GM13976 (cell line): ENCODE results near the gene RSL1D1.
"Not testable (repeated sequence)": the region's sequence is repeated elsewhere in the genome, so short reads cannot be mapped to it uniquely, and the experiment has no call there.

Experiments used
- DNase-seq: peaks from one replicate; pipeline ENCODE4 v3.0.0; 2012; ENCODE audit warnings: low spot score
- in situ Hi-C: fragments of 300-500 bp; cut with MboI; formaldehyde crosslinking; loops from one replicate; pipeline ENCODE4 v1.12.0; 2022; ENCODE audit warnings: low sequenced_read_pairs, mixed read lengths, inconsistent platforms; ENCODE audit not compliant: unreplicated experiment
- TF ChIP-seq, protein P1 (sequence below): IDR thresholded peaks from 2 replicates; pipeline ENCODE4 v1.5.1; 2012; ENCODE audit warnings: borderline replicate concordance, mild to moderate bottlenecking; ENCODE audit not compliant: insufficient read depth; ENCODE audit errors: extremely low read depth, missing control alignments, control extremely low read depth

Gene RSL1D1

DNA sequence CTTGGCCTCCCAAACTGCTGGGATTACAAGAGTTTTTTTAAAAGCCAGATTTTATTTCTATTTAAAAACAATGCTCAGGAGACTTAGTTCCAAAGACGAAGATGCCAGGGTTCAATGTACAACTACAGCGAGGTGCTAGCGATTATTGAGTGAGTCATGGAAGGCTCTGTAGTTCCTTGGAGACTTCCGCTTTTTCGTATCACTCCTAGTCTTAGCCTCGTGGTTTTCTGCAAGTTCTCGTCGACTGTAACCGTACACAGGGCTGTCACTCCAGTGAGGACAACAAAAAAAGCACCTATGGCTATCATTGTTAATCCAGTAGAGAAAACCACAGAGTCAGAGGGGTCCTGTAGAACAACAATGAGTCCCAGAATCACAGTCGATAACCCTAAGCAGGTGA, 31.5 kb downstream of the RSL1D1 start:
- in situ Hi-C loops, result loop anchor here (10.0 to 25.0 kb wide), 2 partner anchors 275 to 857 kb away; no protein-coding TSS in a partner anchor
- DNase-seq, result no peak
- TF ChIP-seq, protein P1, sequence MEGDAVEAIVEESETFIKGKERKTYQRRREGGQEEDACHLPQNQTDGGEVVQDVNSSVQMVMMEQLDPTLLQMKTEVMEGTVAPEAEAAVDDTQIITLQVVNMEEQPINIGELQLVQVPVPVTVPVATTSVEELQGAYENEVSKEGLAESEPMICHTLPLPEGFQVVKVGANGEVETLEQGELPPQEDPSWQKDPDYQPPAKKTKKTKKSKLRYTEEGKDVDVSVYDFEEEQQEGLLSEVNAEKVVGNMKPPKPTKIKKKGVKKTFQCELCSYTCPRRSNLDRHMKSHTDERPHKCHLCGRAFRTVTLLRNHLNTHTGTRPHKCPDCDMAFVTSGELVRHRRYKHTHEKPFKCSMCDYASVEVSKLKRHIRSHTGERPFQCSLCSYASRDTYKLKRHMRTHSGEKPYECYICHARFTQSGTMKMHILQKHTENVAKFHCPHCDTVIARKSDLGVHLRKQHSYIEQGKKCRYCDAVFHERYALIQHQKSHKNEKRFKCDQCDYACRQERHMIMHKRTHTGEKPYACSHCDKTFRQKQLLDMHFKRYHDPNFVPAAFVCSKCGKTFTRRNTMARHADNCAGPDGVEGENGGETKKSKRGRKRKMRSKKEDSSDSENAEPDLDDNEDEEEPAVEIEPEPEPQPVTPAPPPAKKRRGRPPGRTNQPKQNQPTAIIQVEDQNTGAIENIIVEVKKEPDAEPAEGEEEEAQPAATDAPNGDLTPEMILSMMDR, result no peak

DNA sequence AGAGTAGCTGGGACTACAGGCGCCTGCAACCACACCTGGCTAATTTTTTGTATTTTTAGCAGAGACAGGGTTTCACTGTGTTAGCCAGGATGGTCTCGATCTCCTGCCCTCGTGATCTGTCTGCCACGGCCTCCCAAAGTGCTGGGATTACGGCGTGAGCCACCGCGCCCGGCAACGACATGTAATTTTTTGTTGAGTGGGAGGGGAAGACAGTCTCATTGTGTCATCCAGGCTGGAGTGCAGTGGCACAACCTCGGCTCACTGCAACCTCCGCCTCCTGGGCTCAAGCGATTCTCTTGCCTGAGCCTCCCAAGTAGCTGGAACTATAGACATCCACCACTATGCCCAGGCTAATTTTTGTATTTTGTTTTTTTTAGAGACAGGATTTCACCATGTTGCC, 32.4 kb downstream of the RSL1D1 start:
- in situ Hi-C loops, result loop anchor here (10.0 to 25.0 kb wide), 2 partner anchors 274 to 857 kb away; no protein-coding TSS in a partner anchor
- DNase-seq, result not testable (repeated sequence)

DNA sequence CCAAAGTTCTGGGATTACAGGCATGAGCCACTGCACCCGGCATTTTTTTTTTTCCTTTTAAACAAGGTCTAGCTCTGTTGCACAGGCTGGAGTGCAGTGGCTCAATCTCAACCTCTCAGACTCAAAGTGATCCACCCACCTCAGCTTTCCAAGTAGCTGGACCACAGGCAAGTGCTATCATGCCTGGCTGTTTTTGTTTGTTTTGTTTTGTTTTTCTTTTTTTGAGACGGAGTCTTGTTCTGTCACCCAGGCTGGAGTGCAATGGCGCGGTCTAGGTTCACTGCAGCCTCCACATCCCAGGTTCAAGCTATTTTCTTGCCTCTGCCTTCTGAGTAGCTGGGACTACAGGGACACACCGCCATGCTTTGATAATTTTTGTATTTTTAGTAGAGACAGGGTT, 35.2 kb downstream of the RSL1D1 start:
- in situ Hi-C loops, result loop anchor here (10.0 to 25.0 kb wide), 2 partner anchors 271 to 854 kb away; no protein-coding TSS in a partner anchor
- no peak for DNase-seq
- TF ChIP-seq, protein P1, result no peak

DNA sequence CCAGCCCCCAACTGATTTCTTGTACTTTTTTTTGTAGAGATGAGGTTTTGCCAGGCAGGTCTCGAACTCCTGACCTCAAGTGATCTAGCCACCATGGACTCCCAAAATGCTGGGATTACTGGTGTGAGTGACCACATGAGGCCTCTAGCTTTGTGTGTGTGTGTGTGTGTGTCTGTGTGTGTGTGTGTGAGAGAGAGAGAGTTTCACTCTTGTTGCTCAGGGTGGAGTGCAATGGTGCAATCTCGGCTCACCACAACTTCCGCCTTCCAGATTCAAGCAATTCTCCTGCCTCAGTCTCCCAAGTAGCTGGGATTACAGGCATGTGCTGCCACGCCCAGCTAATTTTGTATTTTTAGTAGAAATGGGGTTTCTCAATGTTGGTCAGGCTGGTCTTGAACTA, 36.5 kb downstream of the RSL1D1 start:
- in situ Hi-C loops, result loop anchor here (10.0 to 25.0 kb wide), 2 partner anchors 270 to 852 kb away; no protein-coding TSS in a partner anchor
- not testable (repeated sequence) for DNase-seq

DNA sequence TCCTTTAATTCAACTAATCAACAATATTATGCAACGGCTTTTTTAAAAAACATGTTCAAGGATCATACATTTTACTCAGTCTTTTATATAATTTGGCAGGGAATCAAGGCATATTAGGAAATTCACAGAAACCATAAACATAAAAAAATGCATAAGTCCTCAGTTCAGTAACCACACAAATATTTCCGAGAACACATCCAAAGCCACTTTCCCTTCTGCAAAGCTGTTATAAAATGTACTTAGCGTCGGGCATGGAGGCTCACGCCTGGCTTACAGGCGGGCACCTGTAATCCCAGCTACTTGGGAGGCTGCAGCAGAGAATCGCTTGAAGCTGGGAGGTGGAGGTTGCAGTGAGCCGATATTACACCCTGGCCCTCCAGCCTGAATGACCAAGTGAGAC, 44.6 kb downstream of the RSL1D1 start:
- DNase-seq, result no peak
- in situ Hi-C loops, result loop anchor here (25.0 kb wide), 1 partner anchor 844 kb away; no protein-coding TSS in a partner anchor
- TF ChIP-seq, protein P1, result no peak

DNA sequence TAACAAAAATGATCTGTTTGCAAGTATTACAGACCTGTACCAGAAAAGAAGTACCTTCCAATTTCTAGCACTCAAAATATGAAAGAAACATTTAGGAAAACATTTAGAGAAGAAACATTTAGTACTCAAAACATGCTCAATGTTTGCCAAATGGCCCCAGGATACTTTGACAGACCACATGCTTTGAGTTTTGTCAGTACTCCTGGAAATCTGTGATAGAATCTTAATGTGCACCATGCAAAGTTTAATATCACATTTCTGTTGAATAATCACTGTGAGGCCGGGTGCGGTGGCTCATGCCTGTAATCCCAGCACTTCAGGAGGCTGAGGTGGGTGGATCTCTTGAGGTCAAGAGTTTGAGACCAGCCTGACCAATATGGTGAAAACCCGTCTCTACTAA, 45.8 kb downstream of the RSL1D1 start:
- in situ Hi-C loops, result loop anchor here (25.0 kb wide), 1 partner anchor 843 kb away; no protein-coding TSS in a partner anchor
- no peak for DNase-seq
- TF ChIP-seq, protein P1, result no peak

DNA sequence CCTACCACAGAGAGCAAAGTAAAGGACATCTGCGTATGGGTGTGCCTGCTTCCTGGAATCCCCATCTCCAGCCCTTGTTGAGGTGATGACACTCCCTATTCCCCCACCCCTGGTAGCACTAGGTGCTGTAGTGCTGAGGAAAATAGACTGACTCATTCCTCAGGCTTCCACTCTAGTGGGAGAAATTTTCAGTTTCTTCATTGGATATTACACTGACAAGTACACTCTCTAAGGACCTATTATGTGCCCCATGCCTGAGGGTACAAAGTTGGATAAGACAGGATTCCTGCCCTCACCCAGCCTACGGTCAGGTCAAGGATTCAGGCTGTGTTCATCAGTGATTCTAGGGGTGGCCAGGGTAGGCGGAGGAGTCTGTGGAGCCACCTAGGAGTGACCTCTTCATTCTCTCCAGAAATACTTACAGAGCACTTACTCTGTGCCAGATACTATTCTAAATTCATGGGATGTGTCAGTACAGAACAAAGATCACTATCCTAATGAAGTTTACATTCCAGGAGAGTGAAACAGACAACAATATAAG, 49.8 kb downstream of the RSL1D1 start:
- in situ Hi-C loops, result loop anchor here (25.0 kb wide), 1 partner anchor 839 kb away; no protein-coding TSS in a partner anchor
- no peak for DNase-seq
- TF ChIP-seq, protein P1, result no peak

DNA sequence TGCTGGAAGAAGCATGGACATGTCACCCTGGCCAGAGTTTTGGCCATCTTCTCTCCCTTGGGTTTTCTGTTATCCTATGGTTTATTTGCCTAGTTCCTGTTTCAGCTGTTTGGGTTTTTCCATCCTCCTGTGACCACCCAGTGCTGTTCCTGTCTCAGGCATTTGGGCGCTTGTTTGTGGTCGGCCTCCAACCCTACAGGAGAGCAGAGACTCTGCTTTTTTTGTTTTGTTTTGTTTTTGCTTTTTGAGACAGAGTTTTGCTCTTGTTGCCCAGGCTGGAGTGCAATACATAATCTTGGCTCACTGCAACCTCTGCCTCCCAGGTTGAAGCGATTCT, 51.0 kb downstream of the RSL1D1 start:
- in situ Hi-C loops, result loop anchor here (25.0 kb wide), 1 partner anchor 838 kb away; no protein-coding TSS in a partner anchor
- no peak for DNase-seq

More for the DNA sequence above, 51.0 kb downstream of the RSL1D1 start:
- TF ChIP-seq, protein P1, result no peak
